IMR-90 (cell line): Measurements from ENCODE around the gene OR10S1. TPM values are rescaled to one million over a fixed set of nuclear protein-coding genes. Genes with fewer than 3 reads are reported as not detected.

Experiments used
- ATAC-seq: fragments of 200-7000 bp; cut with Tn5 transposase; 2 replicates; pipeline ENCODE4 v1.9.1; 2020; ENCODE audit warnings: low read depth, mild to moderate bottlenecking, moderate library complexity
- BruUV-seq: library from RNA; stranded (reverse); fragments of 400-500 nt; replicated peaks from 2 replicates; lab custom pipeline; 2021; lab: Mats Ljungman, UMichigan
- CTCF ChIA-PET: fragments of 300-600 bp; formaldehyde crosslinking; extraction: SDS; loops from one replicate; lab custom pipeline; 2021; ENCODE audit warnings: antibody characterized with exemption; lab: Yijun Ruan, JAX
- POLR2A ChIA-PET: fragments of 300-600 bp; sonication (Branson Sonifier 250); formaldehyde crosslinking; loops from one replicate; lab custom pipeline; 2022; ENCODE audit warnings: antibody characterized with exemption; ENCODE audit not compliant: unreplicated experiment; lab: Charles Lee
- DNase-seq: peaks from one replicate; pipeline ENCODE4 v3.0.0; 2013
- H2AFZ ChIP-seq: replicated peaks from 2 replicates; pipeline ENCODE3; 2013; ENCODE audit warnings: low read length, mild to moderate bottlenecking; ENCODE audit not compliant: poor library complexity
- H2AK5ac ChIP-seq: 2 replicates; pipeline ENCODE4 v1.6.1; 2013; ENCODE audit warnings: low read depth, low read length, inconsistent platforms
- H2AK9ac ChIP-seq: replicated peaks from 2 replicates; pipeline ENCODE3; 2013; ENCODE audit warnings: mild to moderate bottlenecking, low read depth, low read length, moderate library complexity; ENCODE audit not compliant: poor library complexity
- H2BK120ac ChIP-seq: 2 replicates; pipeline ENCODE4 v1.6.1; 2013; ENCODE audit warnings: low read depth, low read length, inconsistent platforms
- H2BK15ac ChIP-seq: 3 replicates; pipeline ENCODE4 v1.6.1; 2013; ENCODE audit warnings: low read depth, low read length, inconsistent platforms
- H2BK20ac ChIP-seq: 2 replicates; pipeline ENCODE4 v1.6.1; 2013; ENCODE audit warnings: low read depth, mild to moderate bottlenecking, inconsistent platforms, low read length, moderate library complexity
- H2BK5ac ChIP-seq: 2 replicates; pipeline ENCODE4 v1.6.1; 2013; ENCODE audit warnings: mild to moderate bottlenecking, low read depth, low read length, inconsistent platforms; ENCODE audit not compliant: poor library complexity, severe bottlenecking
- H3K14ac ChIP-seq: replicated peaks from 2 replicates; pipeline ENCODE4 v1.6.1; 2013; ENCODE audit warnings: low read depth, low read length, inconsistent platforms
- H3K18ac ChIP-seq: 2 replicates; pipeline ENCODE4 v1.6.1; 2013; ENCODE audit warnings: low read depth, low read length, control low read depth
- H3K23ac ChIP-seq: 2 replicates; pipeline ENCODE4 v1.6.1; 2013; ENCODE audit warnings: low read depth, low read length, inconsistent platforms
- H3K27ac ChIP-seq: 2 replicates; pipeline ENCODE4 v1.5.1; 2013; ENCODE audit warnings: mild to moderate bottlenecking, control low read depth, low read length; ENCODE audit not compliant: insufficient read depth
- H3K27me3 ChIP-seq: 2 replicates; pipeline ENCODE4 v1.6.1; 2013; ENCODE audit warnings: low read length; ENCODE audit not compliant: control insufficient read depth, insufficient read depth
- H3K36me3 ChIP-seq: 2 replicates; pipeline ENCODE4 v1.6.1; 2013; ENCODE audit warnings: low read length, mixed read lengths; ENCODE audit not compliant: control insufficient read depth, insufficient read depth
- H3K4ac ChIP-seq: 2 replicates; pipeline ENCODE4 v1.6.1; 2013; ENCODE audit warnings: low read depth, low read length, inconsistent platforms
- H3K4me1 ChIP-seq: 2 replicates; pipeline ENCODE4 v1.6.1; 2013; ENCODE audit warnings: low read length, mixed read lengths; ENCODE audit not compliant: control insufficient read depth, insufficient read depth
- H3K4me2 ChIP-seq: 2 replicates; pipeline ENCODE4 v1.6.1; 2013; ENCODE audit warnings: low read depth, mild to moderate bottlenecking, control low read depth, low read length, moderate library complexity
- H3K4me3 ChIP-seq: 2 replicates; pipeline ENCODE4 v1.5.1; 2013; ENCODE audit warnings: low read depth, mild to moderate bottlenecking, control low read depth, low read length, moderate library complexity; ENCODE audit not compliant: insufficient read depth
- H3K56ac ChIP-seq: 2 replicates; pipeline ENCODE4 v1.6.1; 2013; ENCODE audit warnings: low read length, inconsistent platforms; ENCODE audit not compliant: insufficient read depth; ENCODE audit errors: extremely low read depth
- H3K79me1 ChIP-seq, 2 experiments: 2 replicates each; pipeline ENCODE4 v1.6.1; 2013; ENCODE audit warnings: low read length in 2 of 2, inconsistent platforms in 1 of 2, low read depth in 1 of 2
- H3K9ac ChIP-seq: 2 replicates; pipeline ENCODE4 v1.6.1; 2013; ENCODE audit warnings: low read depth, low read length, control low read depth
- H3K9me1 ChIP-seq: 2 replicates; pipeline ENCODE4 v1.6.1; 2013; ENCODE audit warnings: low read length, inconsistent platforms; ENCODE audit not compliant: insufficient read depth
- H3K9me3 ChIP-seq: 2 replicates; pipeline ENCODE4 v1.6.1; 2013; ENCODE audit warnings: low read length; ENCODE audit not compliant: control insufficient read depth, insufficient read depth
- H4K20me1 ChIP-seq: 2 replicates; pipeline ENCODE4 v1.6.1; 2013; ENCODE audit warnings: low read length, inconsistent platforms; ENCODE audit not compliant: insufficient read depth
- H4K5ac ChIP-seq: 2 replicates; pipeline ENCODE4 v1.6.1; 2013; ENCODE audit warnings: mild to moderate bottlenecking, low read depth, low read length, control low read depth
- H4K8ac ChIP-seq, 2 experiments: 2 replicates each; pipeline ENCODE4 v1.6.1; 2013; ENCODE audit warnings: low read depth in 2 of 2, low read length in 2 of 2, control low read depth in 1 of 2, inconsistent platforms in 1 of 2
- H4K91ac ChIP-seq: 2 replicates; pipeline ENCODE4 v1.6.1; 2013; ENCODE audit warnings: low read depth, low read length, inconsistent platforms; ENCODE audit not compliant: insufficient read depth
- BHLHE40 ChIP-seq: fragments of 150-350 bp; IDR thresholded peaks from 2 replicates; pipeline ENCODE4 v1.6.1; 2016; ENCODE audit warnings: mild to moderate bottlenecking, low read depth, low read length
- CEBPB ChIP-seq: IDR thresholded peaks from 2 replicates; pipeline ENCODE4 v1.6.1; 2012; ENCODE audit warnings: low read depth, low read length, improper control_type of control experiment
- CHD1 ChIP-seq: IDR thresholded peaks from 2 replicates; pipeline ENCODE4 v1.6.1; 2012; ENCODE audit warnings: low read depth, low read length, improper control_type of control experiment
- FOS ChIP-seq: fragments of 150-350 bp; IDR thresholded peaks from 2 replicates; pipeline ENCODE4 v1.6.1; 2016; ENCODE audit warnings: low read depth, low read length
- MAFK ChIP-seq: IDR thresholded peaks from 2 replicates; pipeline ENCODE4 v1.6.1; 2012; ENCODE audit warnings: low read depth, low read length, improper control_type of control experiment
- MAZ ChIP-seq: IDR thresholded peaks from 2 replicates; pipeline ENCODE4 v1.6.1; 2012; ENCODE audit warnings: low read depth, mild to moderate bottlenecking, low read length, improper control_type of control experiment, moderate library complexity, borderline replicate concordance
- MXI1 ChIP-seq: IDR thresholded peaks from 2 replicates; pipeline ENCODE4 v1.6.1; 2012; ENCODE audit warnings: low read depth, mild to moderate bottlenecking, low read length, moderate library complexity, borderline replicate concordance
- NFE2L2 ChIP-seq: fragments of 150-350 bp; IDR thresholded peaks from 2 replicates; pipeline ENCODE4 v1.6.1; 2016; ENCODE audit warnings: low read depth, mild to moderate bottlenecking, low read length
- POLR2A ChIP-seq: IDR thresholded peaks from 2 replicates; pipeline ENCODE4 v1.6.1; 2012; ENCODE audit warnings: mild to moderate bottlenecking, low read depth, low read length
- RAD21 ChIP-seq: IDR thresholded peaks from 2 replicates; pipeline ENCODE4 v1.6.1; 2012; ENCODE audit warnings: low read length, improper control_type of control experiment
- RCOR1 ChIP-seq: IDR thresholded peaks from 2 replicates; pipeline ENCODE4 v1.6.1; 2012; ENCODE audit warnings: mild to moderate bottlenecking, low read length, improper control_type of control experiment; ENCODE audit not compliant: insufficient replicate concordance
- RFX5 ChIP-seq: IDR thresholded peaks from 2 replicates; pipeline ENCODE4 v1.8.0; 2012; ENCODE audit warnings: low read depth, mild to moderate bottlenecking, low read length, moderate library complexity
- SMC3 ChIP-seq: fragments of 150-350 bp; IDR thresholded peaks from 2 replicates; pipeline ENCODE4 v1.6.1; 2016; ENCODE audit warnings: low read depth, mild to moderate bottlenecking, antibody characterized with exemption, low read length, moderate library complexity
- WGBS, 2 experiments: methylation state at CpG; one replicate each; pipeline versions ENCODE4 v1.1.5 to v1.1.7; 2013; ENCODE audit warnings: missing lambda C conversion rate in 2 of 2; ENCODE audit not compliant: insufficient read length in 1 of 2; ENCODE audit errors: extremely low coverage in 2 of 2; 5-methylcytosine and 5-hydroxymethylcytosine counted together
- dilution Hi-C: fragments of 300-500 bp; cut with HindIII; formaldehyde crosslinking; loops from one replicate; pipeline ENCODE4 v1.14.3; 2018; ENCODE audit warnings: low sequenced_read_pairs; ENCODE audit not compliant: unreplicated experiment
- in situ Hi-C: fragments of 300-500 bp; cut with MboI; formaldehyde crosslinking; loops from 3 replicates; pipeline ENCODE4 v1.14.3; 2019; ENCODE audit warnings: low sequenced_read_pairs, inconsistent platforms, mixed read lengths
- intact Hi-C: fragments of 100-400 bp; cut with micrococcal nuclease; formaldehyde crosslinking; loops from 2 replicates; pipeline ENCODE4 v1.10.0; 2022
- polyA plus RNA-seq, 3 experiments: library from polyadenylated mRNA; depleted of rRNA; stranded (reverse); fragments of >200 nt; gene quantifications; 2 replicates each; pipeline ENCODE4 v1.2.3, GENCODE V29; 2012; ENCODE audit warnings: low replicate concordance in 1 of 3
- total RNA-seq: library from RNA; depleted of rRNA; stranded (reverse); fragments of >200 nt; gene quantifications from 2 replicates; pipeline ENCODE4 v1.2.3, GENCODE V29; 2012
- TF ChIP-seq, protein P1 (sequence below): fragments of 150-350 bp; IDR thresholded peaks from 2 replicates; pipeline ENCODE4 v1.6.1; 2017; ENCODE audit warnings: mild to moderate bottlenecking, antibody characterized with exemption, low read length, low read depth
- TF ChIP-seq, protein P2 (sequence below): conservative IDR thresholded peaks from 2 replicates; pipeline ENCODE4 v1.5.1; 2012; ENCODE audit warnings: mild to moderate bottlenecking, low read depth, low read length, improper control_type of control experiment
- TF ChIP-seq, protein P3 (sequence below): fragments of 150-350 bp; IDR thresholded peaks from 2 replicates; pipeline ENCODE4 v1.6.1; 2016; ENCODE audit warnings: low read depth, mild to moderate bottlenecking, low read length, moderate library complexity, borderline replicate concordance

The OR10S1 gene
- total and polyA plus RNA-seq, 2 of the 4 experiments (the other 2 are of a cell fraction), result not detected

DNA sequence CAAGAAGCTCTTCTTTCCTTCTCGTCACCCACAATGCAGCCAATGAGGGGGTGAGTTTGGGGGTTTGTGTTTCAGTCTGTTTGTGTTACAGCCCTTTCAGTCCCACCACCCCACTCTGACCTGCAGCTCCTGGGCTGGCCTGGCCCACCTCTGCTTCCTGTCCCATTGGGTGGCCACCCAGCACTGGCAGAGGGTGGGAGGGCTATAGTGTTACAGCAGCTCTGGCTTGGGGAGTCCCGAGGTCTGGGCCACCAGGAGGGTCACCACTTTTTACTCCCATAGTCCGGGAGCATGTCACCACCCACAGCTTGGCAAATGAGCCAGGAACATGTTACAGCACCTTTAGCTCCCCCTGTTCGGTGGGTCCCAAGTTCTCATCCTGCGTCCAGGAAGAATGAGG lies 1.7 kb upstream of the OR10S1 start:
- Histone ChIP-seq H3K9me1 (no peaks in the 10 kb centered on the region), H2BK5ac (no peak overlapping the region), H4K5ac (no peak overlapping the region), H4K91ac (no peak overlapping the region), H3K4me3 (no peak overlapping the region), H4K20me1 (no peaks in the 10 kb centered on the region), H3K9me3 (peaks cover 12% of the 10 kb centered on the region; the same call in 1 of the 2 replicates), H3K27me3 (no peaks in the 10 kb centered on the region), H3K79me1 (no peaks in the 10 kb centered on the region), H3K4ac (no peak overlapping the region), H3K18ac (no peak overlapping the region), H3K23ac (no peak overlapping the region), H3K4me2 (no peak overlapping the region), H3K14ac (no peak overlapping the region), H3K56ac (no peak overlapping the region), H3K36me3 (no peaks in the 10 kb centered on the region), H2BK120ac (no peak overlapping the region), H3K9ac (no peak overlapping the region), H2BK20ac (no peak overlapping the region), H3K27ac (no peak overlapping the region), H2AK9ac (no peak overlapping the region), H2AK5ac (no peak overlapping the region), H2BK15ac (no peak overlapping the region), H3K4me1 (no peaks in the 10 kb centered on the region), H2AFZ (no peak overlapping the region), H4K8ac (no peak overlapping the region)
- TF ChIP-seq, protein P1, sequence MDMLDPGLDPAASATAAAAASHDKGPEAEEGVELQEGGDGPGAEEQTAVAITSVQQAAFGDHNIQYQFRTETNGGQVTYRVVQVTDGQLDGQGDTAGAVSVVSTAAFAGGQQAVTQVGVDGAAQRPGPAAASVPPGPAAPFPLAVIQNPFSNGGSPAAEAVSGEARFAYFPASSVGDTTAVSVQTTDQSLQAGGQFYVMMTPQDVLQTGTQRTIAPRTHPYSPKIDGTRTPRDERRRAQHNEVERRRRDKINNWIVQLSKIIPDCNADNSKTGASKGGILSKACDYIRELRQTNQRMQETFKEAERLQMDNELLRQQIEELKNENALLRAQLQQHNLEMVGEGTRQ, result no peak
- TF ChIP-seq FOS, result no peak
- TF ChIP-seq, protein P2, sequence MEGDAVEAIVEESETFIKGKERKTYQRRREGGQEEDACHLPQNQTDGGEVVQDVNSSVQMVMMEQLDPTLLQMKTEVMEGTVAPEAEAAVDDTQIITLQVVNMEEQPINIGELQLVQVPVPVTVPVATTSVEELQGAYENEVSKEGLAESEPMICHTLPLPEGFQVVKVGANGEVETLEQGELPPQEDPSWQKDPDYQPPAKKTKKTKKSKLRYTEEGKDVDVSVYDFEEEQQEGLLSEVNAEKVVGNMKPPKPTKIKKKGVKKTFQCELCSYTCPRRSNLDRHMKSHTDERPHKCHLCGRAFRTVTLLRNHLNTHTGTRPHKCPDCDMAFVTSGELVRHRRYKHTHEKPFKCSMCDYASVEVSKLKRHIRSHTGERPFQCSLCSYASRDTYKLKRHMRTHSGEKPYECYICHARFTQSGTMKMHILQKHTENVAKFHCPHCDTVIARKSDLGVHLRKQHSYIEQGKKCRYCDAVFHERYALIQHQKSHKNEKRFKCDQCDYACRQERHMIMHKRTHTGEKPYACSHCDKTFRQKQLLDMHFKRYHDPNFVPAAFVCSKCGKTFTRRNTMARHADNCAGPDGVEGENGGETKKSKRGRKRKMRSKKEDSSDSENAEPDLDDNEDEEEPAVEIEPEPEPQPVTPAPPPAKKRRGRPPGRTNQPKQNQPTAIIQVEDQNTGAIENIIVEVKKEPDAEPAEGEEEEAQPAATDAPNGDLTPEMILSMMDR, result no peak
- no peak for TF ChIP-seq BHLHE40
- no peak for TF ChIP-seq RFX5
- TF ChIP-seq POLR2A, result no peak
- TF ChIP-seq, protein P3, sequence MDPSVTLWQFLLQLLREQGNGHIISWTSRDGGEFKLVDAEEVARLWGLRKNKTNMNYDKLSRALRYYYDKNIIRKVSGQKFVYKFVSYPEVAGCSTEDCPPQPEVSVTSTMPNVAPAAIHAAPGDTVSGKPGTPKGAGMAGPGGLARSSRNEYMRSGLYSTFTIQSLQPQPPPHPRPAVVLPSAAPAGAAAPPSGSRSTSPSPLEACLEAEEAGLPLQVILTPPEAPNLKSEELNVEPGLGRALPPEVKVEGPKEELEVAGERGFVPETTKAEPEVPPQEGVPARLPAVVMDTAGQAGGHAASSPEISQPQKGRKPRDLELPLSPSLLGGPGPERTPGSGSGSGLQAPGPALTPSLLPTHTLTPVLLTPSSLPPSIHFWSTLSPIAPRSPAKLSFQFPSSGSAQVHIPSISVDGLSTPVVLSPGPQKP, result no peak
- no peak for TF ChIP-seq MXI1
- TF ChIP-seq RCOR1, result no peak
- no peak for TF ChIP-seq MAZ
- TF ChIP-seq CHD1, result no peak
- TF ChIP-seq MAFK, result no peak
- no peak for TF ChIP-seq NFE2L2
- no peak for TF ChIP-seq RAD21
- TF ChIP-seq SMC3, result no peak
- TF ChIP-seq CEBPB, result no peak
- in situ Hi-C loops (no loop called here), dilution Hi-C loops (no loop called here), intact Hi-C loops (no loop called here)
- no peak for DNase-seq
- no TSS peak for BruUV-seq
- ATAC-seq, result no peak
- POLR2A ChIA-PET, result no interaction called here
- CTCF ChIA-PET, result no interaction called here
- 0% methylated on average over 1 of the region's 5 CpGs; no CpG with 5 or more reads in 1 of the 2 experiments for WGBS, 2 experiments
